GM18502 (cell line): Measurements from ENCODE around the gene ANKFN1.
"Not testable (repeated sequence)": the region's sequence is repeated elsewhere in the genome, so short reads cannot be mapped to it uniquely, and the experiment has no call there.

Experiments used
- ATAC-seq: cut with Tn5 transposase; IDR thresholded peaks from one replicate; pipeline ENCODE4 v1.9.1; 2021; ENCODE audit warnings: mild to moderate bottlenecking; ENCODE audit not compliant: unreplicated experiment, poor library complexity

Gene ANKFN1

GRCh38 chr17:56274491-56274890 lies 121.2 kb downstream of the ANKFN1 start:
- ATAC-seq, result no peak

- no peak for ATAC-seq
These were observed 131.2 kb downstream of the ANKFN1 start for GRCh38 chr17:56284482-56284881.

- ATAC-seq, result not testable (repeated sequence)
These were observed 135.5 kb downstream of the ANKFN1 start for GRCh38 chr17:56288786-56289185.

GRCh38 chr17:56289321-56289720 lies 136.0 kb downstream of the ANKFN1 start:
- ATAC-seq, result no peak

- ATAC-seq, result no peak
These were observed 137.0 kb downstream of the ANKFN1 start for GRCh38 chr17:56290101-56290801.

GRCh38 chr17:56290802-56291118 lies 137.5 kb downstream of the ANKFN1 start:
- ATAC-seq, result no peak

- ATAC-seq, result no peak
These were observed 138.0 kb downstream of the ANKFN1 start for GRCh38 chr17:56291226-56291805.

- ATAC-seq, result no peak
These were observed 138.7 kb downstream of the ANKFN1 start for GRCh38 chr17:56292010-56292409.

GRCh38 chr17:56292578-56292977 lies 139.3 kb downstream of the ANKFN1 start:
- no peak for ATAC-seq

- ATAC-seq, result no peak
These were observed 143.9 kb downstream of the ANKFN1 start for GRCh38 chr17:56297184-56297583.

- ATAC-seq, result no peak
These were observed 145.6 kb downstream of the ANKFN1 start for GRCh38 chr17:56298846-56299245.

GRCh38 chr17:56300144-56300543 lies 146.9 kb downstream of the ANKFN1 start:
- ATAC-seq, result no peak

- no peak for ATAC-seq
These were observed 151.7 kb downstream of the ANKFN1 start for GRCh38 chr17:56305007-56305406.

GRCh38 chr17:56309897-56310296 lies 156.6 kb downstream of the ANKFN1 start:
- ATAC-seq, result no peak

GRCh38 chr17:56310782-56311181 lies 157.5 kb downstream of the ANKFN1 start:
- ATAC-seq, result no peak

GRCh38 chr17:56313201-56313600 lies 159.9 kb downstream of the ANKFN1 start:
- no peak for ATAC-seq

- ATAC-seq, result no peak
These were observed 160.8 kb downstream of the ANKFN1 start for GRCh38 chr17:56314026-56314425.

GRCh38 chr17:56314984-56315602 lies 161.8 kb downstream of the ANKFN1 start:
- no peak for ATAC-seq

GRCh38 chr17:56316604-56317003 lies 163.3 kb downstream of the ANKFN1 start:
- ATAC-seq, result no peak

GRCh38 chr17:56317351-56318208 lies 164.3 kb downstream of the ANKFN1 start:
- no peak for ATAC-seq

- peak; percentile 82 for ATAC-seq
These were observed 166.3 kb downstream of the ANKFN1 start for GRCh38 chr17:56319531-56319930.
